HG02759 (cell line): ENCODE measurements around the gene G6PC3.

Experiments
- ATAC-seq: cut with Tn5 transposase; IDR thresholded peaks from one replicate; pipeline ENCODE4 v1.9.1; 2021; ENCODE audit warnings: mild to moderate bottlenecking, moderate library complexity; ENCODE audit not compliant: unreplicated experiment

The G6PC3 gene

GRCh38 chr17:44120851-44121605 is 50.5 kb downstream of the G6PC3 start:
- no peak for ATAC-seq

GRCh38 chr17:44121997-44122815 is 51.7 kb downstream of the G6PC3 start:
- no peak for ATAC-seq

GRCh38 chr17:44122816-44123355 is 52.4 kb downstream of the G6PC3 start:
- peak; percentile 24 for ATAC-seq

- peak; percentile 92 for ATAC-seq
Measured at GRCh38 chr17:44123356-44124117, 53.0 kb downstream of the G6PC3 start, which contains the start of gene HDAC5. TSS of gene HDAC5 (minus strand) at chr17:44123641. CDS start at chr17:44117515, 6,126 bp downstream.

GRCh38 chr17:44124118-44124438 is 53.5 kb downstream of the G6PC3 start:
- ATAC-seq = no peak
